ENCODE results near the gene CENPX. TPM values are rescaled to one million over a fixed set of nuclear protein-coding genes. Genes with fewer than 3 reads are reported as not detected.

Gene CENPX
- total and polyA plus RNA-seq, 2 of the 13 experiments (the other 11 are each of a cell fraction or from before 2014, with no cell fraction given) = 92.7 to 170 TPM

GRCh38 chr17:81992306-81993102 lies 30.2 kb downstream of the CENPX start (continued):
- TF ChIP-seq ZNF30 (CRISPR knock-in tag; IDR thresholded peaks at IDR 0.05) (no peak; the same call in 1 of the 2 replicates), ZNF124 (CRISPR knock-in tag; IDR thresholded peaks at IDR 0.05) (no peak; the same call in none of the 2 replicates), DZIP1 (CRISPR knock-in tag; IDR thresholded peaks at IDR 0.05) (peak; percentile 95; the same call in 1 of the 2 replicates), HIVEP1 (CRISPR knock-in tag; IDR thresholded peaks at IDR 0.05) (peak; percentile 99), ZNF713 (CRISPR knock-in tag; IDR thresholded peaks at IDR 0.05) (no peak; the same call in 1 of the 2 replicates), PREB (CRISPR knock-in tag; IDR thresholded peaks at IDR 0.05) (peak; percentile 96; the same call in 1 of the 2 replicates), ZNF674 (CRISPR knock-in tag; IDR thresholded peaks at IDR 0.05; ENCODE audit: low read depth) (no peak), SSRP1 (CRISPR knock-in tag; IDR thresholded peaks at IDR 0.05) (peak; percentile 80; the same call in 1 of the 2 replicates), FOXK1 (CRISPR knock-in tag; IDR thresholded peaks at IDR 0.05; ENCODE audit: borderline replicate concordance, low read depth) (peak; percentile 84), PHF5A (CRISPR knock-in tag; IDR thresholded peaks at IDR 0.05; ENCODE audit: low read depth, unreplicated experiment) (peak; percentile 18), ZNF503 (CRISPR knock-in tag; IDR thresholded peaks at IDR 0.05) (peak; percentile 67), DDIT3 (CRISPR knock-in tag; IDR thresholded peaks at IDR 0.05) (peak; percentile 84; the same call in 1 of the 2 replicates), ZBTB20 (CRISPR knock-in tag; IDR thresholded peaks at IDR 0.05; ENCODE audit: borderline replicate concordance, low read depth) (peak; percentile 98), ZNF687 (CRISPR knock-in tag; IDR thresholded peaks at IDR 0.05) (peak; percentile 84)

Data from HepG2 (cell line).